NCI-H1092 (cell line): ENCODE data around the gene IL20RA.

Experiments used
- DNase-seq: peaks from one replicate; lab custom pipeline; 2025; lab: John Stamatoyannopoulos, UW

The IL20RA gene

DNA sequence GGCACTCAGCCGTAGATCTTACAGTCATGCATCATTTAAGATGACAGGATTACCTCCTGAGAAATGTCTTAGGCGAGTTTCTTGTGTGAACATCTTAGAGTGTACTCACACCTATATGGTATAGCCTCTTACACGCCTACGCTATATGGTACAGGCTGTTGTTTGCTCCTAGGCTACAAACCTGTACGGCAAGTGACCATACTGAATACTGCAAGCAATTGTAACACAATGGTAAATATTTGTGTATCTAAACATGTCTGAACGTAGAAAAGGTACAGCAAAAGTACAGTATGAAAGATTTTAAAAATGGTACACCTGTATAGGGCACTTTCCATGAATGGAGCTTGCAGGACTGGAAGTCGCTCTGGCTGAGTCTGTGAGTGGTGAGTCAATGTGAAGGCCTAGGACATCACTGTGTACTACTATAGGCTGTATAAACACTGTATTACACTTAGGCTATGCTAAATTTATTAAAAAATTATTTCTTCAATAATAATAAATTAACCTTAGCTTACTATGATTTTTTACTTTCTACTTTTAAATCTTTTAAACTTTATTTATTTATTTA is 541 bp upstream of the IL20RA start:
- no peak for DNase-seq

- peak; percentile 10 for DNase-seq
Measured at GRCh38 chr6:137043710-137044365, 927 bp downstream of the IL20RA start.

DNA sequence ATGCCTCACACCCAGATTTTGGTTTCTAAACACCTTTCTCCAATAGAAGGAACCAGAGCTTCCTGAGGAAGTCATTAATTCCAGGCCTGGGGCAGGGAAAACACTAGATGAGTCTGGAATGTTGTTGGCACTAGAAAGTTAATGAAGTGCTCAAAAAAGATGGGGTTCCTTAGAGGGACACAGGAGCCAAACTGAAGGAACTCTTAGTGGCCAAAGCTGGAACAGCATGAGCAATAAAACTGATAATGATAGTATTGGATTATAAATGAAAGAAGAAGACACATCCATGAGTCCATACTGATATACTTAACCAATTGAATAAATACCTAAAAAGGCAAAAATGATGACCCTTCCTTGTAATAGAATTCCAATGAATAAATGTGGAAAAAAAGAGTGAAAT is 4.4 kb downstream of the IL20RA start:
- DNase-seq = no peak

DNA sequence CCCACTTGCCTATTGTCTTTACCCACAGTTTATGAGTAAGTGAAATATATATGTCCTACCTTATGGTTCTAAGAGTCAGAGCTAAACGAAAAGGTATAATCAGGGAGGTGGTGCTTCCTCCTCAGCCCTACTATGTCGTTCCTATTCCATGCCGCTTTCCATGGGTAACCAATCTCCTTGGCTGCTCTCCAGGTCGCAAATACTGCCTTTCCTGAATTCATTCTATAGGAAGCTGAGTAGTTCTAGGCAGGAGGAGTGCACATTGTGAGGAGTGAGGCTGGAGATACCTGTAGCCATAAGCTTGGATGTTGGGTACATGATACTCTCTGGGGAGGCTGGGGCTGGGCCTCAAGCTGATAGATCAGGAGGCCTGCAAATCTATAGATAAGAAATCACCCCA is 5.8 kb downstream of the IL20RA start:
- no peak for DNase-seq

DNA sequence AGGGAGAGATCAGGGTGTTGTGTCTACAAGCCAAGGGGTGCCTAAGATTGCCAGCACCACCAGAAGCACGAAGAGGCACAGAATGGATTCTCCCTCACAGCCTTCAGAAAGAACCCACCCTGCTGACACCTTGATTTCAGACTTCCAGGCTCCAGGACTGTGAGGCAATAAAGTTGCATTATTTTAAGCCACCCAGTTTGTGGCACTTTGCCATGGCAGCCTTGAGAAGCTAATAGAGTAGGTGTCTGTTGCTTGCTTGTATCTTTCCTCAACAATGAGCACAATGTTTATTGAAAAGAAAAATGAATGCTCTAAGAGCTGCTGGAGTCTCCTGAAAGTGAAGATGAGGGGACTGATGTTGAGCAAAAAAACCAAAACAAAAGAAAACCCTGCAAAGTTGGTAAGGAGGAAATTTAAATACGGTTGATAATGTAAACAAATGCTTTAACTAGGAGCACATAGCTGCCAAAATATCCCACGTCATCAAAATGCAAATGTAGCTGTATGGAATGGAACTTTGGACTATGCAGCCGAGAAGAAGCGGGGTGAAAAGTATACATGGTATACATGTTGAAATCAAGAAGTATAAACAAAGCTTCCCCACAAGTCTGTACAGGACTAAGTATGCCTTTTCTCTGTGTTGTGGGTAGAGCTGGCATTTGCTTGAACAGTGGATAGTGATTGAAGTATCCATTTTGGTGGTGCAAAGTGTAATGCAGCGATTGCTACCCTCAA is 8.0 kb downstream of the IL20RA start:
- DNase-seq = no peak

DNA sequence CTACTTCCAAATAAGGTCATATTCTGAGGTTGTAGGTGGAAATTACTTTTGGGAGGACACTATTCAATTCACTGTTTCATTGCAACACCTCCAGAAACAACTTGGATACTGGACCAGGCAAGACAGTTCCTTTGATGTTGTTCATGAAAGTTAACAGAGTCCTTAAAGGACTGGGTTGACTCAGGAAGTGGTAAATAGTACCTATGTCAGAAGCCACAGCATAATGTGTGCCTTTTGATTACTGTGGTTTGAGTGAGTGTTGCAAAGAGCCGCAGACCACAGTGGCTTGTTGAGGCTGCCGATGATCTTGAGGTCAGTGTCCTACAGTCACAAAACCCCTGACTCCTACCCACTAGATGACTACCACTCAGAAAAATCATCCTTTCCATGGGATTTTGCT is 10.9 kb downstream of the IL20RA start:
- DNase-seq = no peak

DNA sequence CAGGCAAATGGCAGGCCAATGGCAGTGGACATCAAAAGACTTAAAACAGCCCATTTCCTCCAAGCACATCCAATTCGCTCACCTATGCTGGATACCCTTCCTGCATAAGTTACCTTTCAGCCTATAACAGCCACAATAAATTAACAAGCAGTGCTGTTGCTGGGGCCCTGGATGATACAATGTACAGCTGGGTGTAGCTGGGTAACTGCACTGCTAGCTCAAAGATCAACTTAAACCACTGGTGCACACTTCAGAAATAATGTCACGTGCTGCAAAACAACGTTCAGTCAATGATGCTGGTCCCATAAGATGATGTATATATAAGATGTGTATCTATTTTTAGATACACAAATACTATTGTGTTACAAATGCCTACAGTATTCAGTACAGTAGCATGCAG is 13.6 kb downstream of the IL20RA start:
- no peak for DNase-seq

GRCh38 chr6:137028912-137029311 is 15.9 kb downstream of the IL20RA start:
- no peak for DNase-seq

GRCh38 chr6:137025786-137026730 is 18.7 kb downstream of the IL20RA start:
- DNase-seq = no peak

DNA sequence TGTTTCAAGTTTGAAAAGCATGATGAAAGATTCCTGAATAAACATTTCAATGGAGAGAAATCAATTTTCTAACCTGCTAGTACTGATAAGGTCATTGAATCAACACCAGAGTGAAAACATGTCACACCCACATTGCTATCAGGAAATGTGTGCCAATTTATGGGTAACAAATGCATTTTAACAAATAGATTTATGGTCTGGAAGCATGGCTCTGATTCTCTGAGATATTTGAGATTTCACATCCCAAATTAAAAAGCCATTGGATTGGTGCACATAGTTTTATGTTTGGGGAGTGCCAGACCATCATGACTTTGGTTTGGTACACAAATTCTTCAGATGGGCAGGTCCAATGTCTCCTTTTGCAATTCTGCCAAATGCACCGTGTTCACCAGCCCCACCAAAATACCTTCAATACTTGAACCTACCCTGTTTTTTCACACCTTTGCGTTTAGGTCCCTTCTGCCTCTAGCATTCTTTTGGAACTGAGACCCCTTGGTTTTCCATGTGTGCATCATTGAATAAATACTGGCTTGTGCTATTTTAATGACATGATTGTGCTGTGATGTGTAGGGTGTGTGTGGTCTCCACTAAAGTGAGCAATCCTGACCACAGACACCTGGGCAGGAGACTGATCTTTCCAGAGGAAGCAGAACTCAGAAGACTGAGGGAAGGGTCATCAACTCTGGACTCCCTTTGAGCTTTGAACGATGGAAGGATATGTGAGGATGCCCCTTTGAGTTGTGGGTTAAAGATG is 20.4 kb downstream of the IL20RA start:
- no peak for DNase-seq

DNA sequence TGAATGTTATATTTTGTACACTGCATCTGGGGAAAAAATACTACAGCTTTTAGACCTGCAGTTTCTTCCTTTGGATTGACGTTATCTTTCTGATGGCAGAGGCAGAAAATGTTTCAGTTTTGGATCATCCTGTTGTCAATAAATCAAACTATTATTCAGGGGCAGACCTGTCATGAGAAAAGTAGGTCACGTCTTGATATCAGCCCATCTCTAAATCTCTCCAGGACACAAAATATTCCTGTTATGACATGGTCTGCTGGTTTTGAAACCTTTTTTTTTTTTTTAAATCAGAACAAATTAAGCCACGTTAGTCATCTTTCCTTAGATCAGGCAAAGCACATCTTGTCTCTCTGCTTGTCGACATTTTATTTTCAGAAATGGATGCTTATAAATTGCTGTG is 24.0 kb downstream of the IL20RA start:
- no peak for DNase-seq

- DNase-seq = no peak
Measured at GRCh38 chr6:137019476-137020272, 25.1 kb downstream of the IL20RA start.

DNA sequence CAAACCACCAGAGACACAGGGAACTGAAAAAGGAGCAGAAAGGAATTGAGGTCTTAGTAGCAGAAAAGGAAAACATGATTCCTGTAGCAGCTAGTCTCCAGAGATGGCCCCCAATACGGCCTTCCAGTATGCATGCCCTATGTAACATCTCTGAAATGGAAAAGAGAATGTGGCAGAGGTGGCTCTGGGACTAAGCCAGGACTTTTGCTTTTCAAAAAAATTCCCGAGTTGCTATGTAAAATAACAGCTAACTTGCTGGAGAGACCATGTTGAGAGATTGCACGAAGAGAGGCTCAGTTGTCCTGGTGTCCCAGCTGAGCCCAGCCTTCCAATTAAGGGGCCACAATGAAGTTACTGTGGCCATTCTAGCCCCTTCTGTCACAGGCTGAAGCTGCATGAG is 27.7 kb downstream of the IL20RA start:
- DNase-seq = no peak

GRCh38 chr6:137016356-137016755 is 28.4 kb downstream of the IL20RA start:
- no peak for DNase-seq

GRCh38 chr6:137015943-137016342 is 28.8 kb downstream of the IL20RA start:
- DNase-seq = no peak

DNA sequence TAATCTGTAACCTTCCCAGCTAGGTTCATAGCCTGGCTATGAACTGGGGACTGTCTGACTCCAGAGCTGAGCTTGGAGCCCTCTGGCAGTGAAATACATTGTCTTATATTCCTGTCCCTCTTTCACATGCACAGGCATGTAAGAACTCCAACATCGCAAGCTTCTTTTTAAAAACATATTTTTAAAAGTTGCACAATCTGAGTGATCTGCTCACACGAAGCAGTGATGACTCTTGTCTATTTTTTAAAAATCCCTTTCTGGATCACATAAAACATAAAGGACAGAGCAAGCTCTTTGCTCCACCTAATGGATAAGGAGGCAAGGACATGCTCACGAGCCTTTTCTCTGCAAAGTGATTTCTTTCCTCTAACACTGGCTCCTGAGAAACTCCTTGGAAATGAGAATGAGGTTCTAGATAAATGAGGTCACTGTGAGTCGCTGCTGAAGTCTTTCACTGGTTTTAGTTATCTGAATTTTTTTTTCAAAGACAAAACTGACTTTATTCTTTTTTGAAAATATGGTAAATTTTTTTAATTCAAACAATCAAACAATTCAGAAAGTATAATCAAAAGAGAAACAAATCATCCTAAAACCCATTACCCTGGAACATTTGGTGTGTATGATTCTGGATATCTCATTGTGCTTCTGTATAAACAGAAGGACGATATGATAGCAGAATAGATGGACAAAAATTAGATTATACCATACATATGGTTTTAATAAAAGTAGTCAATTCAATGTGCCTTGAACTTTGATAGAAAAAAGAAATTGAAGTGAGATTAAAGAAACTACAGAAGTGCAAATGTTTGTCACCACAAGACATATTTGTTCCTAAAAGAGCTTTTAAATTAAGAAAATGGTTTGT is 30.8 kb downstream of the IL20RA start:
- peak; percentile 19 for DNase-seq

DNA sequence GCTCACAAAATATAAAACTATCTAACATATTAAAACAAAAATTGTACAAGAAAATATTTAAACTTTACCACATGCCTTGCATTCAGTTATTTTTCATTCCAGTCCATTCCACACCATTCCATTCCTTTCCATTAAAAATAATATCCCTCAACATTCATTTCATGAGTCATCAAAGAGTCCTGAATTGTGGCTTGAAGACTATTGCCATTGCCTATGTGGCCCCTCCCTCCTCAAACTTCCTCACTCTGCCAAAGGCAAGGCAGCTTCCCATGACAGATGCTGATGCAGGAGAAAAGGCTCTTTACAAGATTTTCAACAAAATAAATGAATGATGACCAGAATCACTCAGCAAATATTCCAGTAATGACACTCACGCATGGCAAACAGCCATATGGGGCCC is 31.7 kb downstream of the IL20RA start:
- DNase-seq = no peak

- no peak for DNase-seq
Measured at GRCh38 chr6:137011406-137011805, 33.4 kb downstream of the IL20RA start.

GRCh38 chr6:137010128-137010718 is 34.5 kb downstream of the IL20RA start:
- no peak for DNase-seq
